NT2/D1 (cell line): ENCODE results near the gene GAN.

Experiments
- SUZ12 ChIP-seq: IDR thresholded peaks from 2 replicates; pipeline ENCODE4 v1.6.1; 2011; ENCODE audit not compliant: insufficient read length, insufficient read depth; ENCODE audit errors: extremely low read depth
- YY1 ChIP-seq: IDR thresholded peaks from 2 replicates; pipeline ENCODE4 v1.6.1; 2011; ENCODE audit not compliant: insufficient read length, insufficient read depth
- ZNF274 ChIP-seq: IDR thresholded peaks from 2 replicates; pipeline ENCODE4 v1.6.1; 2011; ENCODE audit warnings: mild to moderate bottlenecking, low read depth, low read length

GRCh38 chr16:81360135-81360534, 45.4 kb downstream of the GAN start:
- TF ChIP-seq ZNF274 (no peak), YY1 (no peak), SUZ12 (no peak)
